Activated CD8-positive, alpha-beta memory T cell treated with anti-CD3 and anti-CD28 coated beads for 1 hour (primary cell): ENCODE data around the gene SNAP47.
"Not testable (repeated sequence)": the region's sequence is repeated elsewhere in the genome, so short reads cannot be mapped to it uniquely, and the experiment has no call there.

Experiments
- DNase-seq, 2 donors: peaks; one replicate each; pipeline ENCODE4 v3.0.0-alpha.2; 2020; ENCODE audit warnings: low read depth in 1 of 2; ENCODE audit errors: extremely low read depth in 1 of 2

Gene SNAP47

GRCh38 chr1:227734856-227735538, at the start of gene SNAP47, which contains the start of gene JMJD4:
Gene SNAP47, plus strand, starts transcription at chr1:227735435. Its CDS starts 12,302 bp downstream, at chr1:227747737.
Gene JMJD4, minus strand, starts transcription at chr1:227735302. Its CDS starts 29 bp downstream, at chr1:227735273.
- DNase-seq, result peak; percentile 68 to 90

GRCh38 chr1:227685807-227686206, 49.4 kb upstream of the SNAP47 start:
- no peak for DNase-seq

- no peak for DNase-seq
Measured at GRCh38 chr1:227697321-227697864, 37.8 kb upstream of the SNAP47 start.

- DNase-seq, result not testable (repeated sequence)
Measured at GRCh38 chr1:227701631-227702030, 33.6 kb upstream of the SNAP47 start.

GRCh38 chr1:227707846-227708245, 27.4 kb upstream of the SNAP47 start:
- DNase-seq, result no peak

GRCh38 chr1:227709451-227709850, 25.8 kb upstream of the SNAP47 start:
- no peak for DNase-seq

- not testable (repeated sequence) for DNase-seq
Measured at GRCh38 chr1:227710474-227710873, 24.8 kb upstream of the SNAP47 start.

- DNase-seq, result no peak
Measured at GRCh38 chr1:227712648-227713047, 22.6 kb upstream of the SNAP47 start.

GRCh38 chr1:227718932-227719331, 16.3 kb upstream of the SNAP47 start:
- DNase-seq, result no peak

GRCh38 chr1:227723474-227723873, 11.8 kb upstream of the SNAP47 start:
- no peak for DNase-seq

- DNase-seq, result no peak
Measured at GRCh38 chr1:227725046-227725445, 10.2 kb upstream of the SNAP47 start.

- DNase-seq, result no peak
Measured at GRCh38 chr1:227726318-227726717, 8.9 kb upstream of the SNAP47 start.

- no peak for DNase-seq
Measured at GRCh38 chr1:227726924-227727599, 8.2 kb upstream of the SNAP47 start.

- peak; percentile 22 to 53 for DNase-seq
Measured at GRCh38 chr1:227728059-227728891, 7.0 kb upstream of the SNAP47 start.

GRCh38 chr1:227728892-227729143, 6.4 kb upstream of the SNAP47 start:
- no peak for DNase-seq

- DNase-seq, result no peak
Measured at GRCh38 chr1:227729144-227729880, 5.9 kb upstream of the SNAP47 start.

- no peak for DNase-seq
Measured at GRCh38 chr1:227729881-227730629, 5.2 kb upstream of the SNAP47 start.

- no peak for DNase-seq
Measured at GRCh38 chr1:227730630-227731151, 4.5 kb upstream of the SNAP47 start.

GRCh38 chr1:227731241-227731677, 4.0 kb upstream of the SNAP47 start:
- DNase-seq, result no peak
